ENCODE measurements around the gene TRIP11. TPM values are rescaled to one million over a fixed set of nuclear protein-coding genes. Genes with fewer than 3 reads are reported as not detected.
A peak's percentile ranks its signal among the peaks of the same experiment; 100 is the strongest.

TRIP11 gene
- total and polyA plus RNA-seq, 2 experiments from 2014 or later: 39.2 to 44.7 TPM

DNA sequence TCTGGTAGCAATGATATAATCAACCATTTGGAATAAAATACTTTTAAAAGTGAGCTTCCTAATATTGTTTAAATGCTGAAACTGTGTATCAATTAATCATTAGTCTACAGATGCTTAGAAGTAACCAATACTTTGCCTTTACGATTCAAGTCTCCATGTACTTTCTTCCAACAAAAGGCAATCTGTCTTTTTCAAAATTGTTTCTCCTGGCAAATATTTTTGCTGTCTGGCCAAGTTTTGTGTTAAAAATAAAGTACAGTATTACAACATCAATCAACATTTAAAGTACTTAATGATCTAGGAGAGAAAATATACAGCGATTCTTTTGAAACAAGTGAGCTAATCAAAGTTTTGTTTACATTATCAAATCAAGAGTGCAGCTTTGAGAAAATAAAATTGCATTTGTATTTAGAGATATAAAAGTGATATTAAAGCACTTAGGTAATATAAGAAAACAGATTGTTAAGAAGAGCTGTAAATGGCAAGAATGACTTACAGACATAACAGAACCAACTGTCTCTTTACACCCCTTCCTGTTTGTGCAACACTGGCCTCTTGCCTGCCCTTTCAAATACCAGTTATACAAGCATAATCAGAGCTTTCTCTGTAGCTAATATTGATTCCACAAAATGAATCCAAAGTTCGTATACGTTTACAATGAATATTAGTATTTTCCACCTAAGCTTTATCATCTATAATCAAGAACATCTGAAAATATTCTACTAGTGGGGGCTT, 54.2 kb downstream of the TRIP11 start:
- H3K4me3 ChIP-seq: no peak overlapping the region
- H3K27me3 ChIP-seq: no peaks in the 10 kb centered on the region
- TF ChIP-seq EZH2 (IDR thresholded peaks at IDR 0.05; ENCODE audit: borderline replicate concordance) (no peak), EZH2phosphoT487 (IDR thresholded peaks at IDR 0.05; ENCODE audit: low read depth, severe bottlenecking, unreplicated experiment) (no peak)
- TF ChIP-seq, protein P1, sequence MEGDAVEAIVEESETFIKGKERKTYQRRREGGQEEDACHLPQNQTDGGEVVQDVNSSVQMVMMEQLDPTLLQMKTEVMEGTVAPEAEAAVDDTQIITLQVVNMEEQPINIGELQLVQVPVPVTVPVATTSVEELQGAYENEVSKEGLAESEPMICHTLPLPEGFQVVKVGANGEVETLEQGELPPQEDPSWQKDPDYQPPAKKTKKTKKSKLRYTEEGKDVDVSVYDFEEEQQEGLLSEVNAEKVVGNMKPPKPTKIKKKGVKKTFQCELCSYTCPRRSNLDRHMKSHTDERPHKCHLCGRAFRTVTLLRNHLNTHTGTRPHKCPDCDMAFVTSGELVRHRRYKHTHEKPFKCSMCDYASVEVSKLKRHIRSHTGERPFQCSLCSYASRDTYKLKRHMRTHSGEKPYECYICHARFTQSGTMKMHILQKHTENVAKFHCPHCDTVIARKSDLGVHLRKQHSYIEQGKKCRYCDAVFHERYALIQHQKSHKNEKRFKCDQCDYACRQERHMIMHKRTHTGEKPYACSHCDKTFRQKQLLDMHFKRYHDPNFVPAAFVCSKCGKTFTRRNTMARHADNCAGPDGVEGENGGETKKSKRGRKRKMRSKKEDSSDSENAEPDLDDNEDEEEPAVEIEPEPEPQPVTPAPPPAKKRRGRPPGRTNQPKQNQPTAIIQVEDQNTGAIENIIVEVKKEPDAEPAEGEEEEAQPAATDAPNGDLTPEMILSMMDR (IDR thresholded peaks at IDR 0.05; ENCODE audit: poor library complexity): no peak
- no peaks in the 10 kb centered on the region for H3K4me1 ChIP-seq (ENCODE audit: insufficient read depth)
- DNase-seq (ENCODE audit: low spot score): no peak
- H3K27ac ChIP-seq: no peak overlapping the region
- no peaks in the 10 kb centered on the region for H3K9me3 ChIP-seq (ENCODE audit: low read depth)
- WGBS (ENCODE audit: low lambda C conversion rate, missing lambda C conversion rate): 76% methylated on average over 4 of the region's 4 CpGs
- H3K9me2 ChIP-seq (replicated peaks; ENCODE audit: insufficient read depth): no peaks in the 10 kb centered on the region
- no peaks in the 10 kb centered on the region for H4K20me1 ChIP-seq (ENCODE audit: insufficient read depth, poor library complexity, severe bottlenecking)
- H3K36me3 ChIP-seq (replicated peaks; ENCODE audit: insufficient read depth, low read depth): peaks cover 3% of the 10 kb centered on the region
- peaks cover 15% of the 10 kb centered on the region for H3K79me2 ChIP-seq
- H3K4me2 ChIP-seq: no peak overlapping the region
- no peak overlapping the region for H2AFZ ChIP-seq

DNA sequence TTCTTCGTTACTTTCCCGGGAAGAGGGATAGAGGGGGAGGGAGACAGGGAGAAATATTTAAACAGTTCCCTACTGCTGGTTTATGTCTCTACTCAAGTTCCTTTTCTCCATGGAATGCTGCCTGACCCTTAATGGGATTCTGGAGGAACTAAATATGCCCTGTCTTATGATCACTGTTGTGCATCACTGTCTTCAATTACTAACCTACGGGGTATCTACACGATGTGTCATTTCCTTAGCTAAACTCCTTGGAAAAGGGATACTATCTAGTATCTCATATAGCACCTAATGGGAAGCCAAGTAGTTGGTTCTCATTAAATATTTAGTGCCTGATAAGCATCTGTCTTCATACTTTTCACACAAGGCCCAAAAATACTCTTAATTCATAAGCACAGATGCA, 54.9 kb downstream of the TRIP11 start:
- Histone ChIP-seq H4K20me1 (ENCODE audit: insufficient read depth, poor library complexity, severe bottlenecking) (no peaks in the 10 kb centered on the region), H3K4me3 (no peak overlapping the region), H3K9me2 (replicated peaks; ENCODE audit: insufficient read depth) (no peaks in the 10 kb centered on the region), H3K27ac (no peak overlapping the region), H3K9me3 (ENCODE audit: low read depth) (no peaks in the 10 kb centered on the region), H3K36me3 (replicated peaks; ENCODE audit: insufficient read depth, low read depth) (peaks cover 3% of the 10 kb centered on the region), H3K27me3 (no peaks in the 10 kb centered on the region), H2AFZ (no peak overlapping the region), H3K4me2 (no peak overlapping the region), H3K4me1 (ENCODE audit: insufficient read depth) (no peaks in the 10 kb centered on the region), H3K79me2 (peaks cover 15% of the 10 kb centered on the region)
- TF ChIP-seq, protein P1 (IDR thresholded peaks at IDR 0.05; ENCODE audit: poor library complexity): no peak
- no peak for TF ChIP-seq EZH2 (IDR thresholded peaks at IDR 0.05; ENCODE audit: borderline replicate concordance)
- no peak for TF ChIP-seq EZH2phosphoT487 (IDR thresholded peaks at IDR 0.05; ENCODE audit: low read depth, severe bottlenecking, unreplicated experiment)
- no peak for DNase-seq (ENCODE audit: low spot score)
- 73% methylated on average over 4 of the region's 4 CpGs for WGBS (ENCODE audit: low lambda C conversion rate, missing lambda C conversion rate)

GRCh38 chr14:91983588-91983987, 56.3 kb downstream of the TRIP11 start:
- Histone ChIP-seq H3K9me3 (ENCODE audit: low read depth) (no peaks in the 10 kb centered on the region), H3K4me1 (ENCODE audit: insufficient read depth) (no peaks in the 10 kb centered on the region), H3K4me3 (no peak overlapping the region), H2AFZ (no peak overlapping the region), H3K4me2 (no peak overlapping the region), H3K36me3 (replicated peaks; ENCODE audit: insufficient read depth, low read depth) (peaks cover 3% of the 10 kb centered on the region), H3K27ac (peak overlapping the region; percentile 9), H3K79me2 (peaks cover 12% of the 10 kb centered on the region), H3K9me2 (replicated peaks; ENCODE audit: insufficient read depth) (no peaks in the 10 kb centered on the region), H3K27me3 (no peaks in the 10 kb centered on the region), H4K20me1 (ENCODE audit: insufficient read depth, poor library complexity, severe bottlenecking) (no peaks in the 10 kb centered on the region)
- WGBS (ENCODE audit: low lambda C conversion rate, missing lambda C conversion rate): 62% methylated on average over 4 of the region's 4 CpGs
- TF ChIP-seq EZH2 (IDR thresholded peaks at IDR 0.05; ENCODE audit: borderline replicate concordance): no peak
- TF ChIP-seq, protein P1 (IDR thresholded peaks at IDR 0.05; ENCODE audit: poor library complexity): no peak
- no peak for TF ChIP-seq EZH2phosphoT487 (IDR thresholded peaks at IDR 0.05; ENCODE audit: low read depth, severe bottlenecking, unreplicated experiment)
- no peak for DNase-seq (ENCODE audit: low spot score)

All from hepatocyte (in vitro differentiated cells).